Immature natural killer cell (primary cell): Measurements from ENCODE around the gene PDIA6. TPM values are rescaled to one million over a fixed set of nuclear protein-coding genes. Genes with fewer than 3 reads are reported as not detected.

Experiments
- DNase-seq, 3 donors: peaks; one replicate each; pipeline ENCODE4 v3.0.0; 2022; ENCODE audit warnings: mixed read lengths in 1 of 3
- H3K27ac Mint-ChIP-seq, 6 donors: one replicate each; pipeline ENCODE4 v1.8.0; 2020; ENCODE audit warnings: mixed read lengths in 6 of 6, mild to moderate bottlenecking in 5 of 6, inconsistent platforms in 4 of 6, moderate library complexity in 3 of 6
- H3K27me3 Mint-ChIP-seq, 3 donors: one replicate each; pipeline ENCODE4 v1.8.0; 2020 to 2021; ENCODE audit warnings: low read depth in 3 of 3, mild to moderate bottlenecking in 3 of 3, mixed read lengths in 3 of 3, moderate library complexity in 3 of 3, inconsistent platforms in 1 of 3
- H3K36me3 Mint-ChIP-seq, 3 donors: one replicate each; pipeline ENCODE4 v1.8.0; 2020; ENCODE audit warnings: mixed read lengths in 3 of 3, inconsistent platforms in 2 of 3, mild to moderate bottlenecking in 2 of 3
- H3K4me1 Mint-ChIP-seq, 2 donors: one replicate each; pipeline ENCODE4 v1.8.0; 2020; ENCODE audit warnings: inconsistent platforms in 2 of 2, mild to moderate bottlenecking in 2 of 2, mixed read lengths in 2 of 2, moderate library complexity in 1 of 2
- H3K4me3 Mint-ChIP-seq, 5 donors: one replicate each; pipeline ENCODE4 v1.8.0; 2020; ENCODE audit warnings: mild to moderate bottlenecking in 5 of 5, mixed read lengths in 5 of 5, inconsistent platforms in 3 of 5, moderate library complexity in 3 of 5
- H3K9me3 Mint-ChIP-seq, 6 donors: one replicate each; pipeline ENCODE4 v1.8.0; 2020; ENCODE audit warnings: mild to moderate bottlenecking in 6 of 6, mixed read lengths in 6 of 6, inconsistent platforms in 4 of 6, moderate library complexity in 3 of 6
- polyA plus RNA-seq, 3 donors: library from polyadenylated mRNA; unstranded; fragments of 300-500 nt; fragmentation: Illumina TruSeq; gene quantifications; one replicate each; pipeline ENCODE4 v1.2.3, GENCODE V29; 2021

The PDIA6 gene, protein sequence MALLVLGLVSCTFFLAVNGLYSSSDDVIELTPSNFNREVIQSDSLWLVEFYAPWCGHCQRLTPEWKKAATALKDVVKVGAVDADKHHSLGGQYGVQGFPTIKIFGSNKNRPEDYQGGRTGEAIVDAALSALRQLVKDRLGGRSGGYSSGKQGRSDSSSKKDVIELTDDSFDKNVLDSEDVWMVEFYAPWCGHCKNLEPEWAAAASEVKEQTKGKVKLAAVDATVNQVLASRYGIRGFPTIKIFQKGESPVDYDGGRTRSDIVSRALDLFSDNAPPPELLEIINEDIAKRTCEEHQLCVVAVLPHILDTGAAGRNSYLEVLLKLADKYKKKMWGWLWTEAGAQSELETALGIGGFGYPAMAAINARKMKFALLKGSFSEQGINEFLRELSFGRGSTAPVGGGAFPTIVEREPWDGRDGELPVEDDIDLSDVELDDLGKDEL
- polyA plus RNA-seq, result 100 to 1,000 TPM; 216 to 424 (median 229) TPM

DNA sequence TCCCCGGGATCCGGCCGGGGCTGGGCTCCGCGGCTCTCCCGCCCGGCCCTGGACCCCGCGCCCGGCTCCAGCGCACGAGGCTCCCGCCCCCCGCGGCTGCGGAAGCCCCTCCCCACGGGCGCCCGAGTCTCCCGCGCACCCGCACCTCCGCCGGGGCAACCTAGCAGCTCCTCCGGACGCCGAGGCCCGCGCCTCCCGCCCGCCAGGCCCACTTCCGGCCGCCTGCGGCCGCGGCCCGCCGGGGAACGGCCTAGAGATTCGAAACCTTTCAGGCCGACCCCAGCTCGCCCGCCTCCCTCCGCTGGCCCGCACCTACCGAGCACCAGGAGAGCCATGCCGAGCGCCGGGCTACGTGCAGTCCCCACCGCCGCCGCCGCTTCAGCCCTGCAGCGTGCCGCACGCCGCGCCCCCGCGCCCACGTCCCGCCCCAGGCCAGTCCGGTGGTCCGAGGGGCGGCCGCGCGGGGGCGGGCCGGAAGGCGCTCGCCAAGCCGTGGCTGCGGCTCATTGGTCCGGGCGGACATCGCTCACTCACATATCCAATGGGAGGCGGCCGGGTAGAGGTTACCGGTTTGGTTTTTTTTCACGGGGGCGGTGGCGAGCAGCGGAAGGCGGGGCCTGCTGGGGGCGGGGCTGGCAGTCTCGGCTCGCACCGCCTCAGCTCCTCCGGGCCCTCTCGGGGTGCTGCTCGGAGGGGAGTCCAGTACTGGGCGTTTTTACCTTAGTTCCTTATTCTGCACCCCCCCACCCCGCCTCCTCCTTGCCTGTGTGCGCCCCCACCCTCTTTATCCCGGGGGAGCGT, at the start of gene PDIA6:
Gene PDIA6, minus strand, starts transcription at position 424 of the 801 bp plus-strand sequence. Its CDS starts 89 bp downstream, at position 335.
- peak; percentile 97 to 98 (median 97) for DNase-seq
- Mint-ChIP-seq H3K4me3 (peak within 1 kb of the TSS; percentile 88 to 94 (median 91)), H3K36me3 (peaks cover 0 to 4% (median 0%) of the 10 kb centered on the region in 3 donors), H3K9me3 (no peaks in the 10 kb centered on the region), H3K4me1 (peaks cover 40 to 49% of the 10 kb centered on the region in 2 donors), H3K27me3 (peaks cover 0 to 23% (median 13%) of the 10 kb centered on the region in 3 donors), H3K27ac (peak within 1 kb of the TSS; percentile 82 to 92 (median 85))

DNA sequence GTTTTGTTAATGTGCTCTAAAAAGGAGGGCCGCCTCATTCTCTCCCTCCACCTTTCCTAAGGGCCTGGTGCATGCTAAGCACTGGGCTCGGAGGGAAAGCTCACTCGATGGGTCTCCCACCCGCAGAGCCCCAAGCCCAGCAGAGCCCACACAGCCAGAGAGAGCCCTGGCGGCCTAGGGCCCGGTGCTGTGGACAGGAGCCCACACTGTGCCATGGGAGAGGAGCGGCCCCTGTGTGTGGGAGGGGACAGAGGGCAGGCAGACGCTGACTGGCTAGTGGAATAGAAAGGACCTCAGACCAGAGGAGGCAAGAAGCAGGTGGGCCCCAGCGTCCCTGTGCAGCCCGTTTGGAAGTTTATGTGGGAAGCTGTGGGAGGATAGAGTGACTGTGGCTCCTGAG, 49.7 kb upstream of the PDIA6 start:
- H3K4me1 Mint-ChIP-seq, result peaks cover 46 to 61% of the 10 kb centered on the region in 2 donors
- DNase-seq, result no peak
- peaks cover 8 to 12% (median 11%) of the 10 kb centered on the region in 3 donors for H3K27me3 Mint-ChIP-seq
- no peaks in the 10 kb centered on the region for H3K36me3 Mint-ChIP-seq
- H3K4me3 Mint-ChIP-seq, result peak overlapping the region in 2 of 5 donors; percentile 48 to 88
- no peaks in the 10 kb centered on the region for H3K9me3 Mint-ChIP-seq
- peak overlapping the region in 1 of 6 donors; percentile 38 for H3K27ac Mint-ChIP-seq

DNA sequence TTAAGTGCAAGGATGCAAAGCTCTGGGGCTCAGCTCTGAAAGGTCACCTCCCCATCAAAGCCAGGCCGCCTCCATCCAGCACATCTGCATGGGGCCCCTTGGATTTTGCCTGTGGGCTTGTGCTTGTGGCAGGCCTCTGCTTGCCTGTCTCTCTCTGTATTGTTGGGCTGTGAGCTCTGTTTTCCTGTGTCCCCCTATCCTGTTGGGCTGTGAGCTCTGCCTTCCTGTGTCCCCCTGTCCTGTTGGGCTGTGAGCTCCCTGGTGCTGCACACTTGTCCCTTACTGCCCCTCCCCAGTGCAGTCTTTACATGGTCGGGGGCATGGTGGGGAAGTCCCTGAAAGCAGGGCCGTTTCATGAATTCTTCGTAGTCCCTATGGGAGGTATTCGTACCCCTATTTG, 49.2 kb upstream of the PDIA6 start:
- Mint-ChIP-seq H3K27me3 (peaks cover 8 to 12% (median 12%) of the 10 kb centered on the region in 3 donors), H3K27ac (no peak overlapping the region), H3K4me3 (no peak overlapping the region), H3K4me1 (peaks cover 46 to 61% of the 10 kb centered on the region in 2 donors), H3K9me3 (no peaks in the 10 kb centered on the region), H3K36me3 (no peaks in the 10 kb centered on the region)
- no peak for DNase-seq

DNA sequence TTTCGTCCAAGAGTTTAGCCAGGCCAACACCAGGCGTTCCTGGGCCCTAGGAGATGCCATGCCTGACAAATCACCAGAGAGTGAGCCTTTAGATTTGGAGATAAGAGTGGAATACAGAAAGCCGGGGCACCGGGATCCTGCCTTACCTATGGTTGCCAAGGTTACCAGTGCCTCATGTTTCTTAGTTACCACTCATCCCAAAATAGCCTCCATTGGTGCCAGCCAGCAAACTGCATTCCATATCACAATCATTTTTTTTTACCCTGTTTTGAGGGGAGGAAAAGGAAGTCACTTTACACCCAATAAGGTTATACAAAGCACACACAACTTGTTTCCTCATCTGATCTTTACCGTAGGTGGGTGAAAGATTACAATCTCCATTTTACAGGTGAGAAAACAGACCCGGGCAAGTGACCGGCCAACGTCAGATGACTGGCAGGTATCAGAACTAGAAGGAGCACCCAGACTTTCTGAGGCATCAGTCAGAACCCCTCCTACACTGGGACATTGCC, 48.3 kb upstream of the PDIA6 start:
- Mint-ChIP-seq H3K4me1 (peaks cover 42 to 56% of the 10 kb centered on the region in 2 donors), H3K27ac (no peak overlapping the region), H3K36me3 (no peaks in the 10 kb centered on the region), H3K9me3 (no peaks in the 10 kb centered on the region), H3K27me3 (peaks cover 8 to 20% (median 12%) of the 10 kb centered on the region in 3 donors), H3K4me3 (no peak overlapping the region)
- no peak for DNase-seq

DNA sequence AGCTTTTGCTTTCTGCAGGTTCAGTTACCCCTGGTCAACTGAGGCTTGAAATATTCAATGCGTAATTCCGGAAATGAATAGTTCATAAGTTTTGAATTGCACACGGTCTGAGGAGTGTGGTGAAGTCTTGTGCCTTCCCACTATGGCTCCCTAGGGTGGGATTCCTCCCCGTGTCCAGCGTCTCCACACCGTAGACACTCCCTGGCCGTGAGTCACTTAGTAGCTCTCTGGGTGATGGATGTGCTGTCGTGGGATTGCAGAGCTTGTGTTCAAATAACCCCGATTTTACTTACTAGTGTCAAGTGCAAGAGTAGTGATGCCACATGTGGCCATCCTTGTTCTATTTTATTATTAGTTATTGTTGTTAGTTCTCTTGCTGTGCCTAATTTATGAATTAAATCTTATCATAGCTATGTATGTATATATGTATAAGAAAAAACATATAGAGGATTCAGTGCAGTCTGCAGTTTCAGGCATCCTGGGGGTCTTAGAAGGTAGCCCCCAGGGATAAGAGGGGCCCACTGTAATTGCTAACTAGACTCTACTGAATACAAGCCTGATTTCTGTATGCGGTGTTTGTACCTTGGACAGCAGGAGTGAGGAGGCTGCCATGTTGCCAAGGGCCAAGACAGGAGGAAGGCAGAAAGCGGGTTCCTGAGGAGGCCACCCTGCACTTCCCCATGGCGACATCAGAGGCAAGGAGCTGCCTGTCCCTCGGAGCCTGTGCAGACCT, 47.7 kb upstream of the PDIA6 start:
- no peaks in the 10 kb centered on the region for H3K36me3 Mint-ChIP-seq
- no peak for DNase-seq
- no peaks in the 10 kb centered on the region for H3K9me3 Mint-ChIP-seq
- H3K4me3 Mint-ChIP-seq, result no peak overlapping the region
- H3K27ac Mint-ChIP-seq, result no peak overlapping the region
- H3K4me1 Mint-ChIP-seq, result peaks cover 36 to 50% of the 10 kb centered on the region in 2 donors
- H3K27me3 Mint-ChIP-seq, result peaks cover 8 to 24% (median 12%) of the 10 kb centered on the region in 3 donors

DNA sequence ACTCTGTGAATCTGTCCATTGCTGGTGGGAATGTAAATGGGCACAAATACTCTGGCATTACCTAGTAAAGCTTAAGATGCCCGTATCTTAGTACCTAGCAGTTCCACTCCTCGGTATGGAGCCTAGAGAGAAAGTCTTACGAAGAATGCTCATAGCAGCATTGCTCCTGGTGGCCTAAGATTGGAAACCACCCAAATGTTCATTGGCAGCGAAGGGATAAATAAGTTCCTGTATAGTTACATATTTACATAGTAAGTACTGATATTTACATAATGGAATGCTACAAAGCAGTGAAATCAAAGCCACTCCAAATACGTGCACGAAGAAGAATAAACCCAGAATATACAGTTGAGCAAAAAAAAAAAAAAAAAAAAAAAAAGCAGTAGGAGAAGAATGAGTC, 46.7 kb upstream of the PDIA6 start:
- H3K27ac Mint-ChIP-seq, result no peak overlapping the region

DNA sequence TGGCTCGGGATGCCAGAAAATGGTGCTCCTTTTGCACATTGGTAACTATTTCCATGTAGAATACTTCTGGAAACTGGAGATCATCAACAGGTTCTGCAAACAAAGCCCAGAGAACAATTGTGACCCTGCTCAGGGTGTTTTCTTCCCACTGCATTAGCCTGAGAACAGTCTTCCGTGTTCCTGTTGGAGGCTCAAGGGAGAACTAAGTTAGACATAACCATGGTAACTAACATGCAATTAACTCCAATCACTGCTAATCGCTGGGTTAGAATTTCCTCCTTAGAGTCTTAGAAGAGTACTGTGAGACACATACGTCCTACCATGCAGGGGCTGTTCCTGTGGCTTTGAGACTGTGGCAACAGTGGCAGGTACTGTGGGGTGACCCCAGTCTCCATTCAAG, 36.0 kb upstream of the PDIA6 start:
- no peak for DNase-seq
- Mint-ChIP-seq H3K4me3 (no peak overlapping the region), H3K9me3 (no peaks in the 10 kb centered on the region), H3K4me1 (no peaks in the 10 kb centered on the region), H3K27ac (no peak overlapping the region), H3K27me3 (peaks cover 0 to 10% (median 0%) of the 10 kb centered on the region in 3 donors), H3K36me3 (no peaks in the 10 kb centered on the region)

More for the DNA sequence above, 46.7 kb upstream of the PDIA6 start:
- Mint-ChIP-seq H3K9me3 (no peaks in the 10 kb centered on the region), H3K27me3 (peaks cover 9 to 33% (median 12%) of the 10 kb centered on the region in 3 donors), H3K4me1 (peaks cover 26 to 40% of the 10 kb centered on the region in 2 donors), H3K36me3 (no peaks in the 10 kb centered on the region), H3K4me3 (no peak overlapping the region)
- no peak for DNase-seq

DNA sequence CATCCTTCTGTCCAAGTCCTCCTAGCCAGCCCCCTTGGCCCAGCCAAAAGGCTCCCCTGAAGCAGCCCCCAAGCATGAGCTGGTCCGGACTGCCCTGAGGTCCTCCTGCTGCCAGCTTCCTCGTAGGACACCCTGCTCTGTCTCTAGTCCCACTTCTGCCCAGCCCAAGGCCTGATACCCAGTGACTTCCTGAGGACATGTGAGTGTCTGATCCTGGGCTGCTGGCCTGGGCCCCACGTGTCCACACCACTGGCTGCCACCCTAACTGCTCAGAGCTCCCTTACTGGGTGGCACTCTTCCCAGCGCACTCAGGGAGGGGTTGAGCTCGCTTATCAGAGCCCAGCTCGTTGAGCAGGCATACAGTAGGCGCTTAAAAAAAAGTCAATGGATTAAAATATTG, 34.4 kb upstream of the PDIA6 start:
- Mint-ChIP-seq H3K4me3 (no peak overlapping the region), H3K4me1 (no peaks in the 10 kb centered on the region), H3K36me3 (peaks cover 0 to 1% (median 0%) of the 10 kb centered on the region in 3 donors), H3K27ac (no peak overlapping the region), H3K27me3 (peaks cover 0 to 10% (median 2%) of the 10 kb centered on the region in 3 donors), H3K9me3 (peaks cover 0 to 7% (median 5%) of the 10 kb centered on the region in 6 donors)
- DNase-seq, result no peak

DNA sequence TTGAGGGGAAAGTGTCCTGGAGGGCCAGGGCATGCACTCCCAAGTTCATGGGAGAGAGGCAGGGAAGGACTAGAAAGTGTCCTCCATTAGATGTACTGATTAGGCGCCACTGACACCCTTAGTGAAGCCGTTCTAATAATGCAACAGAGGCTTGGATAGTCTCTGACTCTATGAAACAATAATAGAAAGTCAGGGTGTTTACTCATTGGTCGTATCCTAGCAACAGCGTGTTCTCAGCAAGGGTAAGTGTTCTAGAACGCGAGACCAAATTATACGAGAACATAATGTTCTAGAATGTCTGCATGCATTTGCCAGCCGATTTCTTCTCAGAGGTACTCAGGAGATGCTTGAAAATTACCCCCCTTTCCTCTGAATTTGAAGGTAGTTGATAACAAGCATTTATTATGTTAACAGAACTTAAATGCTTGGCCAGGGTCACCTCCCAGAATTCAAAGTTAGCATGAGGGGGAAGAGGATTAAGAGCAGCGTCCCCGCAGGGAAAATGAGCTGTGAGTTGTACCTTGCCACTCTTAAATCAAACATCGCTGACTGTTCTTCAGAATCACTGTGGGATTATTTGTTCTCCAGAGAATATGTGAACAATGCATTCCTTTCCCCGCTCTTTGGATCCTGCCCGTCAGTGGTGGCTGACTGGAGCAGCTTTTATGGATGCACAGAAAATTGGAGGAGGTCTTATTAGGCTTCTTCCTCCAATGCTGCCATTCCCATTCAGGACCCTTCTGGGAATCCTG, 33.7 kb upstream of the PDIA6 start:
- Mint-ChIP-seq H3K27ac (no peak overlapping the region), H3K4me3 (no peak overlapping the region), H3K27me3 (peaks cover 0 to 10% (median 3%) of the 10 kb centered on the region in 3 donors), H3K4me1 (no peaks in the 10 kb centered on the region), H3K9me3 (peaks cover 2 to 14% (median 10%) of the 10 kb centered on the region in 6 donors), H3K36me3 (peaks cover 0 to 3% (median 0%) of the 10 kb centered on the region in 3 donors)
- no peak for DNase-seq

DNA sequence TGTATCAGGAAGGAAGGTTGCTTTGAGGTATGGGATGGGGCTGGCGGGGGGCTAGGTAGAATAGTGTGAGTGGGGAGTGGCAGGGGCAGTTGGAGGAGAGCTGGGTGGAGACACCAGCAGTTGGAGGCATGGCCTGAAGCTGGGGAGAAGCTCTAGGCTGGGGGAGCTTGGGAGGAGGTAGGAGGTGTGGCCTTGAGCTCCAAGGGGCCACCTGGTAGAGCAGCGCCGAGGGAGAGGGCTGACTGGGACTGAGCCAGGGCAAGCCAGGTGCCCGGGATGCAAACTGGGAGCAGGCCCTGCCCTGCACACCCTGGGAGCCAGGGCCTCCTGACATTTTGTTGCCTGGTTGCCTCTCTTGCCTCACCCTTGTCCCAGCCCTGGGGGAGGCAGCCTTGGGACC, 33.1 kb upstream of the PDIA6 start:
- no peak for DNase-seq
- H3K27me3 Mint-ChIP-seq, result peaks cover 0 to 10% (median 3%) of the 10 kb centered on the region in 3 donors
- no peak overlapping the region for H3K4me3 Mint-ChIP-seq
- no peaks in the 10 kb centered on the region for H3K4me1 Mint-ChIP-seq
- peaks cover 2 to 20% (median 17%) of the 10 kb centered on the region in 6 donors for H3K9me3 Mint-ChIP-seq
- no peak overlapping the region for H3K27ac Mint-ChIP-seq
- peaks cover 3% of the 10 kb centered on the region in 3 donors for H3K36me3 Mint-ChIP-seq

DNA sequence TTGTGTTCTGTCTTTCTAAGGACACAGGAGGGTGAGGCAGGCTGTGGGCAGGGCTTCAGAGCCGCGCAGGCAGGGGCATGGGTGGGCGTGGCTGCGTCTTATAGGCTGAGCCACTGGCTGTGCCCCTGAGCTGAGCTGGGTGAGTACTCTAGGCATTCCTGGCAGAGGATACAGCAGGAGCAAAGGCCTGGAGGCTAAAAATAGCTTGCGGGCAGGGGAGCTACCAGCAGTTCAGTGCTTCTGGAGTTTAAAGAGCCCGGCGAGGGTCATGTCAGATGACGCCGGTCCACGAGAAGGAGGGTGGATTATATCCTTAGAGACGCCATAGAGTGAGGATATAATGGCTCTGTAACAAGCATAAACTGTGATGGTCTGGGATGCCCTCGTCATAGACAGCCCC, 31.5 kb upstream of the PDIA6 start:
- Mint-ChIP-seq H3K4me1 (no peaks in the 10 kb centered on the region), H3K27ac (no peak overlapping the region), H3K36me3 (peaks cover 3 to 9% (median 4%) of the 10 kb centered on the region in 3 donors), H3K9me3 (peaks cover 4 to 30% (median 22%) of the 10 kb centered on the region in 6 donors), H3K27me3 (peaks cover 0 to 11% (median 7%) of the 10 kb centered on the region in 3 donors), H3K4me3 (no peak overlapping the region)
- no peak for DNase-seq

DNA sequence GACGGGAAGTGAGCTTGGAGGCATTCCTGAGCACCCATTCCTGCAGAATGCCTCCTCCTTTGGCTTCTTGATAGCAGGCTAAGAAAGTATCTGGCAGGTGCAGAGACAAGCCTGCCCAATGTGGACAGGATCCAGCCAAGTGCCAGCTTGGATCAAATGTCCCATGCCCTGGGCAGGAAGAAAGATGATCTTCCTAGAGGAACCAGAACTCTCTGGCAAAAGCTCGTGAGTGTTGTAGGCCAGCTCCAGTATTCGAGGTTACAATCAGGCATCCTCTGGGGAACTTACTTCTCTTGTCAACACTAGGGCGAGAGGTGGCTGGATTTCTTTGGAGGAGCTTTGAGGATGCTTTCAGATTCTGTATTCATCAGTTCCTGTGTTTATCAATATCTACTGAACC, 29.9 kb upstream of the PDIA6 start:
- no peaks in the 10 kb centered on the region for H3K4me1 Mint-ChIP-seq
- H3K27me3 Mint-ChIP-seq, result peaks cover 0 to 11% (median 7%) of the 10 kb centered on the region in 3 donors

More for the DNA sequence above, 29.9 kb upstream of the PDIA6 start:
- no peak for DNase-seq
- Mint-ChIP-seq H3K9me3 (peaks cover 4 to 30% (median 22%) of the 10 kb centered on the region in 6 donors), H3K4me3 (no peak overlapping the region), H3K36me3 (peaks cover 3 to 9% (median 4%) of the 10 kb centered on the region in 3 donors), H3K27ac (no peak overlapping the region)
